HEK293 (cell line): Measurements from ENCODE around the gene WDHD1.

Experiments
- CTCF ChIA-PET: fragments of 350-600 bp; formaldehyde crosslinking; extraction: SDS; loops from one replicate; lab custom pipeline; 2021; ENCODE audit warnings: antibody characterized with exemption; lab: Yijun Ruan, JAX
- POLR2A ChIA-PET: fragments of 300-600 bp; formaldehyde crosslinking; extraction: SDS; loops from one replicate; lab custom pipeline; 2020; ENCODE audit warnings: antibody characterized with exemption, inconsistent platforms; lab: Yijun Ruan, JAX
- H3K27ac ChIP-seq: fragments of 200-500 bp; sonication (Bioruptor generic); 2 replicates; pipeline ENCODE4 v1.5.1; 2014; ENCODE audit warnings: low read depth, low read length, control low read depth, inconsistent platforms; ENCODE audit errors: extremely low read depth
- H3K36me3 ChIP-seq, 2 experiments: fragments of 200-500 bp in 1 of 2; sonication (Bioruptor generic) in 1 of 2; 1 replicate in 1 of 2; 2 replicates in 1 of 2; pipeline ENCODE4 v1.5.1; 2014 to 2017; ENCODE audit warnings: inconsistent platforms in 2 of 2, low read length in 2 of 2; ENCODE audit not compliant: control insufficient read depth in 2 of 2, insufficient read depth in 1 of 2
- H3K4me1 ChIP-seq: fragments of 200-500 bp; sonication (Bioruptor generic); 2 replicates; pipeline ENCODE4 v1.5.1; 2014; ENCODE audit warnings: mild to moderate bottlenecking, low read length, inconsistent platforms; ENCODE audit not compliant: control insufficient read depth, insufficient read depth
- H3K4me3 ChIP-seq: 2 replicates; pipeline ENCODE4 v1.5.1; 2011; ENCODE audit warnings: low read depth, mild to moderate bottlenecking, control low read depth, low read length, moderate library complexity
- H3K9me3 ChIP-seq: fragments of 200-500 bp; sonication (Bioruptor generic); 2 replicates; pipeline ENCODE4 v1.5.1; 2014; ENCODE audit warnings: low read depth, low read length, inconsistent platforms; ENCODE audit not compliant: control insufficient read depth, insufficient read depth
- KLF1 ChIP-seq: fragments of 450-650 bp; formaldehyde crosslinking; IDR thresholded peaks from 2 replicates; pipeline ENCODE4 v1.5.1; 2016; ENCODE audit warnings: missing biosample characterization, missing genetic modification characterization
- MEIS1 ChIP-seq: sonication (generic); formaldehyde crosslinking; IDR thresholded peaks from 2 replicates; pipeline ENCODE4 v1.8.1; 2022; ENCODE audit warnings: missing genetic modification reagents, mild to moderate bottlenecking, borderline replicate concordance
- MYNN ChIP-seq: fragments of 450-650 bp; formaldehyde crosslinking; IDR thresholded peaks from 2 replicates; pipeline ENCODE4 v1.5.1; 2016; ENCODE audit warnings: missing biosample characterization, missing genetic modification characterization, borderline replicate concordance
- PRDM1 ChIP-seq: fragments of 450-650 bp; formaldehyde crosslinking; IDR thresholded peaks from 2 replicates; pipeline ENCODE4; 2016; ENCODE audit warnings: missing biosample characterization, missing genetic modification characterization
- SCRT1 ChIP-seq: fragments of 450-650 bp; formaldehyde crosslinking; IDR thresholded peaks from 2 replicates; pipeline ENCODE4 v1.5.1; 2016; ENCODE audit warnings: missing biosample characterization, missing genetic modification characterization, borderline replicate concordance
- ZNF416 ChIP-seq: fragments of 450-650 bp; formaldehyde crosslinking; IDR thresholded peaks from 2 replicates; pipeline ENCODE4 v1.5.1; 2016; ENCODE audit warnings: missing biosample characterization, missing genetic modification characterization
- ZNF433 ChIP-seq: fragments of 450-650 bp; formaldehyde crosslinking; IDR thresholded peaks from 2 replicates; pipeline ENCODE4 v1.5.1; 2016; ENCODE audit warnings: missing biosample characterization, missing genetic modification characterization, low read depth
- ZNF518A ChIP-seq: fragments of 450-650 bp; formaldehyde crosslinking; conservative IDR thresholded peaks from 2 replicates; pipeline ENCODE4 v1.5.1; 2016; ENCODE audit warnings: low read depth, missing biosample characterization, missing genetic modification characterization
- ZNF561 ChIP-seq: fragments of 450-650 bp; IDR thresholded peaks from 2 replicates; pipeline ENCODE4 v1.5.1; 2018; ENCODE audit warnings: missing biosample characterization, missing genetic modification characterization, borderline replicate concordance
- ZNF585B ChIP-seq: fragments of 450-650 bp; formaldehyde crosslinking; IDR thresholded peaks from 2 replicates; pipeline ENCODE4 v1.5.1; 2016; ENCODE audit warnings: missing biosample characterization, missing genetic modification characterization
- ZNF664 ChIP-seq: fragments of 450-650 bp; formaldehyde crosslinking; IDR thresholded peaks from 2 replicates; pipeline ENCODE4 v1.5.1; 2016; ENCODE audit warnings: missing biosample characterization, missing genetic modification characterization
- ZNF701 ChIP-seq: fragments of 450-650 bp; formaldehyde crosslinking; IDR thresholded peaks from 2 replicates; pipeline ENCODE4 v1.5.1; 2016; ENCODE audit warnings: missing biosample characterization, missing genetic modification characterization
- ZNF792 ChIP-seq: fragments of 450-650 bp; formaldehyde crosslinking; IDR thresholded peaks from 2 replicates; pipeline ENCODE4 v1.5.1; 2016; ENCODE audit warnings: missing biosample characterization, missing genetic modification characterization
- ZSCAN30 ChIP-seq: fragments of 450-650 bp; IDR thresholded peaks from 2 replicates; pipeline ENCODE4 v1.5.1; 2018; ENCODE audit warnings: missing biosample characterization, mild to moderate bottlenecking, missing genetic modification characterization, moderate library complexity
- ZSCAN4 ChIP-seq: fragments of 450-650 bp; formaldehyde crosslinking; IDR thresholded peaks from 2 replicates; pipeline ENCODE4 v1.5.1; 2017; ENCODE audit warnings: missing biosample characterization, missing genetic modification characterization
- TF ChIP-seq, protein P1 (sequence below): fragments of 450-650 bp; IDR thresholded peaks from 2 replicates; pipeline ENCODE4 v1.5.1; 2018; ENCODE audit warnings: missing biosample characterization, mild to moderate bottlenecking, missing genetic modification characterization
- TF ChIP-seq, protein P2 (sequence below): fragments of 450-650 bp; formaldehyde crosslinking; IDR thresholded peaks from 2 replicates; pipeline ENCODE4 v1.5.1; 2016; ENCODE audit warnings: missing biosample characterization, missing genetic modification characterization

Gene WDHD1

GRCh38 chr14:54946500-54946899 lies 80.4 kb downstream of the WDHD1 start:
- Histone ChIP-seq H3K36me3 (peaks cover 26 to 27% of the 10 kb centered on the region in 2 experiments), H3K9me3 (no peaks in the 10 kb centered on the region), H3K27ac (no peak overlapping the region), H3K4me3 (no peak overlapping the region)
- POLR2A ChIA-PET, result interaction anchor here (0.6 kb wide), 1 partner anchor 448 kb away, joined by 3 read pairs; no protein-coding TSS in a partner anchor
- TF ChIP-seq ZNF792 (tag by site-specific recombination), result no peak
- TF ChIP-seq ZNF433 (tag by site-specific recombination), result no peak
- TF ChIP-seq, protein P1, sequence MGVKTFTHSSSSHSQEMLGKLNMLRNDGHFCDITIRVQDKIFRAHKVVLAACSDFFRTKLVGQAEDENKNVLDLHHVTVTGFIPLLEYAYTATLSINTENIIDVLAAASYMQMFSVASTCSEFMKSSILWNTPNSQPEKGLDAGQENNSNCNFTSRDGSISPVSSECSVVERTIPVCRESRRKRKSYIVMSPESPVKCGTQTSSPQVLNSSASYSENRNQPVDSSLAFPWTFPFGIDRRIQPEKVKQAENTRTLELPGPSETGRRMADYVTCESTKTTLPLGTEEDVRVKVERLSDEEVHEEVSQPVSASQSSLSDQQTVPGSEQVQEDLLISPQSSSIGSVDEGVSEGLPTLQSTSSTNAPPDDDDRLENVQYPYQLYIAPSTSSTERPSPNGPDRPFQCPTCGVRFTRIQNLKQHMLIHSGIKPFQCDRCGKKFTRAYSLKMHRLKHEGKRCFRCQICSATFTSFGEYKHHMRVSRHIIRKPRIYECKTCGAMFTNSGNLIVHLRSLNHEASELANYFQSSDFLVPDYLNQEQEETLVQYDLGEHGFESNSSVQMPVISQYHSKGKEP (tag by site-specific recombination), result no peak
- no peak for TF ChIP-seq PRDM1 (tag by site-specific recombination)
- no peak for TF ChIP-seq ZNF518A (tag by site-specific recombination)
- no peak for TF ChIP-seq ZNF585B (tag by site-specific recombination)
- TF ChIP-seq MYNN (tag by site-specific recombination), result no peak
- no peak for TF ChIP-seq ZSCAN4 (tag by site-specific recombination)
- no peak for TF ChIP-seq ZNF701
- TF ChIP-seq ZSCAN30 (tag by site-specific recombination), result no peak
- no peak for TF ChIP-seq SCRT1 (tag by site-specific recombination)
- TF ChIP-seq KLF1 (tag by site-specific recombination), result no peak
- TF ChIP-seq, all 188 proteins: peak for 0
- H3K4me1 ChIP-seq, result no peaks in the 10 kb centered on the region
- CTCF ChIA-PET, result no interaction called here

DNA sequence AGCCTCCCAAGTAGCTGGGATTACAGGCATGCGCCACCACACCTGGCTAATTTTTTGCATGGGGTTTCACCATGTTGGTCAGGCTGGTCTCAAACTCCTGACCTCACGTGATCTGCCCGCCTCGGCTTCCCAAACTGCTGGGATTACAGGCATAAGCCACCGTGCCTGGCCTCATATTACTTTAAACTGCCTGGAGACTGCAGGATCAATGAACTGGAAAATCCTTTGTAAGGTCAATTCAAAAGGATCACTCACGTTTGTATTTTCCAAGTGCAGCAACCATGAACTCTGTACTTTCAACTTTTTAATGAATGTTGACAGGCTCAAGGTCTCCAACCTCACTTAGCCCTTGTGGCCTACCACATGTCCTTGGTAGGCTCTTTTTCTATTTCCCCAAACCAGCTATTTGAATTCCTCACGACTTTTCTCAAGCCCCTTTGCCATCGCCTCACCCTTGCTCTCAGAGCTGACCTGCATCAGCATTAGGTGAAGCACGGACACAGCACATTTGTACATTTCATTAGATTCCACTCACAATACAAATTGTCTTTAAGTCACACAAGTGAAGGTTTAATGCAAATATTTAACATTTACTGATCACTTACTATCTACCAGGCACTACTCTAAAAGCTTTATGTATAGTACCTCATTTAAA lies 82.0 kb downstream of the WDHD1 start:
- Histone ChIP-seq H3K4me3 (no peak overlapping the region), H3K4me1 (no peaks in the 10 kb centered on the region), H3K36me3 (peaks cover 37 to 39% of the 10 kb centered on the region in 2 experiments), H3K9me3 (no peaks in the 10 kb centered on the region), H3K27ac (no peak overlapping the region)
- CTCF ChIA-PET, result no interaction called here
- TF ChIP-seq ZNF561 (tag by site-specific recombination), result no peak
- no peak for TF ChIP-seq ZNF416 (tag by site-specific recombination)
- no peak for TF ChIP-seq MEIS1 (CRISPR knock-in tag)
- peak; percentile 44; the same call in 1 of the 2 replicates for TF ChIP-seq ZNF664 (tag by site-specific recombination)
- TF ChIP-seq, protein P2, sequence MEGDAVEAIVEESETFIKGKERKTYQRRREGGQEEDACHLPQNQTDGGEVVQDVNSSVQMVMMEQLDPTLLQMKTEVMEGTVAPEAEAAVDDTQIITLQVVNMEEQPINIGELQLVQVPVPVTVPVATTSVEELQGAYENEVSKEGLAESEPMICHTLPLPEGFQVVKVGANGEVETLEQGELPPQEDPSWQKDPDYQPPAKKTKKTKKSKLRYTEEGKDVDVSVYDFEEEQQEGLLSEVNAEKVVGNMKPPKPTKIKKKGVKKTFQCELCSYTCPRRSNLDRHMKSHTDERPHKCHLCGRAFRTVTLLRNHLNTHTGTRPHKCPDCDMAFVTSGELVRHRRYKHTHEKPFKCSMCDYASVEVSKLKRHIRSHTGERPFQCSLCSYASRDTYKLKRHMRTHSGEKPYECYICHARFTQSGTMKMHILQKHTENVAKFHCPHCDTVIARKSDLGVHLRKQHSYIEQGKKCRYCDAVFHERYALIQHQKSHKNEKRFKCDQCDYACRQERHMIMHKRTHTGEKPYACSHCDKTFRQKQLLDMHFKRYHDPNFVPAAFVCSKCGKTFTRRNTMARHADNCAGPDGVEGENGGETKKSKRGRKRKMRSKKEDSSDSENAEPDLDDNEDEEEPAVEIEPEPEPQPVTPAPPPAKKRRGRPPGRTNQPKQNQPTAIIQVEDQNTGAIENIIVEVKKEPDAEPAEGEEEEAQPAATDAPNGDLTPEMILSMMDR, result no peak
- POLR2A ChIA-PET, result no interaction called here
